LNCAP (cell line): Measurements from ENCODE around the gene EML1.

Experiments used
- CTCF ChIP-seq: fragments of 450-650 bp; IDR thresholded peaks from 2 replicates; pipeline ENCODE4 v1.5.1; 2017; ENCODE audit warnings: mild to moderate bottlenecking

EML1 gene

GRCh38 chr14:99907761-99908652 is 114.8 kb downstream of the EML1 start:
- no peak for TF ChIP-seq CTCF

DNA sequence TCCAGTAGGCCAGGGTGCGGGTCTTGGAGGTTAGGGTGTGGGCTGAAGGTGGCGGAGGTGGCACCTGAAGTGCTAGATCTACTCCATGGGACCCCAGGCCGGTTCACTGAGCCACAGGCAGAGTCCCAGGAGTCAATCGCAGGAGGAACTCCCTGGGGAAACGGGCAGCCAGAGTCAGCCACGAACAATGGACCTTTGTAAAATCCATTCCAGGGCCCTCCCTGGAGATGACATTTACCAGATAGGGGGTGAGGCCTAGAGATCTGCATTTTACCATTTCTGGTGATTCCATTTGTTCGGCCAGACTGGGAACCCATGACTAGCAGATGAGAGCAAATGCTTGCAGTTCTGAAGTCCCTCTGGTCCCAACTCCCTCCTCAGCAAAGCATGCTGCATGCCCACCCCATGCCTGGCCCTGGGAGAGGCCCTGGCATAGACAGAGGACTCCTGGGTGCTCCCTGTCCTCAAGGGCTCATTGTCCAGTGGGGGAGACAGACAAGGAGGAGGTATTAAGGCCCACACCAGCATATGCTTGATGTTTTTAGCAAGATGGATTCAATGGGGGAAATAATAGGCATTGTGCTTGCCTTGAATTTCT is 115.5 kb downstream of the EML1 start:
- no peak for TF ChIP-seq CTCF

GRCh38 chr14:99909513-99910064 is 116.4 kb downstream of the EML1 start:
- no peak for TF ChIP-seq CTCF

DNA sequence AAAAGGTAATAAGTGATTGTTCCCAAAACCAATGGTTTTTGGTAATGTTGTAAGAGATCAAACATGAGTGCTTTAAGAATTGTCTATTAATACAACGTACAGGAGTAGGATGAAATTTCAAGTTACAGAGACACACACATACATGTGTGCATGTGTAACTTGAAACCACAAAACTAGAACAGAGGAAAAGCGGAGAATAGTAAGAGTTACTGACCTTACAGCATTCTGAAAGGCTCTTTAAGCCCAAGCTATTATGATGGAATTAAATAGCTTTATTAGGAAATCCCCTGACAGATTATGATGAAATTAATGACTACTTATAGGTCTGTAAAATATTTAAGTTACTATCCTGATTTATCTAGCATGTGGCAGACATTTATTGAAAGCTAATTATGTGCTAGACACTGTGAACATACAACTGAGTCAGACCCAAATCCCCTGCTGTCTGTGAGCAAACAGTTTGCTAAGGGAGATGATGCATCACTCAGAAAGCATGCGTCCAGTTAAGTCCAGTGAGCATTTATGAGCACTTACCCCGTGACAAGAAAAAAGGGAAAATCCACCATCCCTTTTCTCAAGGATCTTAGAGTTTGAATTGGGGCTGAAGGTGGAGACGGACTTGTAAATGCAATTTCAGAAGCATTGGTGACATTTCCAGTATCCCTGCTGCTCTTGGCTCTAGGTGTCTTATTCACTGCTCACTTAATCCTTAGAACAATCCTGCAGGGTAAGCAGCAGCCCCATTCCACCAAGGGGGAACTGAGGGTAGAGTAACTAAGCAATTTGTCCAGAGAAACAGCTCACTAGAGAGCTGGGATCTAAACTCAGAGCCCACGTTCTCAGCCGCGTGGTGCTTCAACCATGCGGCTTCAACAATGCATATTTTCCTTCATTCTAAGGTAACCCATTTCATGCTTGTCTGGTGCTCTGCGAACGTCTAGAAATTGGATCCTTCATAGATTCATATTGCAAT is 117.4 kb downstream of the EML1 start:
- no peak for TF ChIP-seq CTCF

DNA sequence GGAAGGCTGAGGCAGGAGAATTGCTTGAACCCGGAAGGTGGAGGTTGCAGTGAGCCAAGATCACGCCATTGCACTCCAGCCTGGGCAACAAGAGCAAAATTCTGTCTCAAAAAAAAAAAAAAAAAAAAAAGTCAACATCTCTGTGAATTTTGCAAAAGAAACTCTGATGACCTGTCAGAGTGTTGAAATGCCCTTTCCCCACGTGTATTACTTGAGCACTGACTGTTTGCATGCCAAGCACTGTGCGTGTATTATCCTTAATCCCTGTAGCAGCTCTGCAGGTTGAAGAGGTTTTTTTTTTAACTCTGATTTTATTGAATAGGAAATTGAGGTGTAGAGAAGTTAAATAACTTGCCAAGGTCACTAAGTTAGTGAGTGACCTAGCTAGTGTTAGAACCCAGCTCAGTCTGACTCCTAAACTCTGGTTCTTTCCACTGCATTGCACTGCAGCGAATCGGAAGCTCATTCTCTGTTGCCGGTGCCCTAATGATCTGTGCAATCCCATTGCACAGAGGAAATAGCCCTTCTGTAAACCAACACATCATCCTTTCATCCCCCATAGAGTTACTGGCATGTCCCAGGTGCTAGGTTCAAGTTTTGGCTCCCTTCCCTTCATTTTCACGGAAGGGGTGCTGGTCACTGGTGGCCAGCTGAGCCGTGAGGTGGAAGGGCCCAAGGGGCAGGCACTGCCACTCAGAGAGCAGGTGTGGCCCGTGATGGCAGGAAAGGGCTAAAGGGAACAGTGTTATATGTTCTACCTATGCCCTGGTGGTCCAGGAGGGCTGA is 122.3 kb downstream of the EML1 start:
- TF ChIP-seq CTCF = no peak

DNA sequence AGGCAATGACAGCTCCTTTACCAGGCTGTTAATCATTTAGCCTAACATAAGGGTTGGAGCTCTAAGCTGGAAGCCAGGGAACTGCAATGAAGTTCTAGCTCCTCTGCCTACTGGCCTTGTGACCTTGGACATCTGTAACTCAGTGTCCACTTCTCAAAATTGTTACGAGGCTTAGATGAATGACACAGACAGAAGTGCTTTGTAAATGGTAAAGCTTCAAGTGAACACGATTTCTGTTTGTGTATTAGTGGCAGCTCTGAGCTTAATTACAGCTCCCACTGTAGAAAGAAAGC is 122.8 kb downstream of the EML1 start:
- no peak for TF ChIP-seq CTCF
